Measurements from ENCODE around the gene PTPRA. TPM values are rescaled to one million over a fixed set of nuclear protein-coding genes. Genes with fewer than 3 reads are reported as not detected.

The PTPRA gene
- total RNA-seq, 1 donor from 2014 or later = 80.2 TPM

GRCh38 chr20:2840967-2841531, 32.2 kb upstream of the PTPRA start:
- Mint-ChIP-seq H3K36me3 (ENCODE audit: unreplicated experiment) (peaks cover 16% of the 10 kb centered on the region), H3K4me3 (ENCODE audit: unreplicated experiment) (peak overlapping the region; percentile 85)
- DNase-seq (ENCODE audit: extremely low spot score, unreplicated experiment) = no peak

DNA sequence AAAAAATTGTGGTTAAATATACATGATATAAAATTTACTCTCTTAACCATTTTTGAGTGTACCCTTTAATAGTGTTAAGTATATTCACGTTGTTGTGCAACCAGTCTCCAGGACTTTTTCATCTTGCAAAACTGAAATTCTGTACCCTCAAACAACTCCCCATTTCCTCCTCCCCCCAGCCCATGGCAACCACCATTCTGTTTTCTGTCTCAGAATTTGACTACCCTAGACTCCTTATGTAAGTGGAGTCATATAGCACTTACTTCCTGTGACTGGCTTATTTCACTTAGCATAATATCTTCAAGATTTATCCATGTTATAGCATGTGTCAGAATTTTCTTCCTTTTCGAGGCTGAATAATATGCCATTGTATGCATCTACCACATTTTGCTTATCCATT, 27.7 kb upstream of the PTPRA start:
- TF ChIP-seq, protein P1, sequence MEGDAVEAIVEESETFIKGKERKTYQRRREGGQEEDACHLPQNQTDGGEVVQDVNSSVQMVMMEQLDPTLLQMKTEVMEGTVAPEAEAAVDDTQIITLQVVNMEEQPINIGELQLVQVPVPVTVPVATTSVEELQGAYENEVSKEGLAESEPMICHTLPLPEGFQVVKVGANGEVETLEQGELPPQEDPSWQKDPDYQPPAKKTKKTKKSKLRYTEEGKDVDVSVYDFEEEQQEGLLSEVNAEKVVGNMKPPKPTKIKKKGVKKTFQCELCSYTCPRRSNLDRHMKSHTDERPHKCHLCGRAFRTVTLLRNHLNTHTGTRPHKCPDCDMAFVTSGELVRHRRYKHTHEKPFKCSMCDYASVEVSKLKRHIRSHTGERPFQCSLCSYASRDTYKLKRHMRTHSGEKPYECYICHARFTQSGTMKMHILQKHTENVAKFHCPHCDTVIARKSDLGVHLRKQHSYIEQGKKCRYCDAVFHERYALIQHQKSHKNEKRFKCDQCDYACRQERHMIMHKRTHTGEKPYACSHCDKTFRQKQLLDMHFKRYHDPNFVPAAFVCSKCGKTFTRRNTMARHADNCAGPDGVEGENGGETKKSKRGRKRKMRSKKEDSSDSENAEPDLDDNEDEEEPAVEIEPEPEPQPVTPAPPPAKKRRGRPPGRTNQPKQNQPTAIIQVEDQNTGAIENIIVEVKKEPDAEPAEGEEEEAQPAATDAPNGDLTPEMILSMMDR (IDR thresholded peaks at IDR 0.05) = no peak
- H3K36me3 Mint-ChIP-seq (ENCODE audit: unreplicated experiment) = peaks cover 6% of the 10 kb centered on the region
- peaks cover 6% of the 10 kb centered on the region for H3K4me1 Mint-ChIP-seq (ENCODE audit: unreplicated experiment)
- peak; percentile 2 for DNase-seq (ENCODE audit: extremely low spot score, unreplicated experiment)
- no peaks in the 10 kb centered on the region for H3K27me3 Mint-ChIP-seq (ENCODE audit: unreplicated experiment)
- H3K9me3 Mint-ChIP-seq (ENCODE audit: unreplicated experiment) = no peaks in the 10 kb centered on the region
- no peak overlapping the region for H3K27ac Mint-ChIP-seq (ENCODE audit: unreplicated experiment)
- no peak overlapping the region for H3K4me3 Mint-ChIP-seq (ENCODE audit: unreplicated experiment)

More at GRCh38 chr20:2840967-2841531, 32.2 kb upstream of the PTPRA start:
- Mint-ChIP-seq H3K9me3 (ENCODE audit: unreplicated experiment) (no peaks in the 10 kb centered on the region), H3K4me1 (ENCODE audit: unreplicated experiment) (peaks cover 16% of the 10 kb centered on the region), H3K27ac (ENCODE audit: unreplicated experiment) (peak overlapping the region; percentile 72), H3K27me3 (ENCODE audit: unreplicated experiment) (no peaks in the 10 kb centered on the region)
- TF ChIP-seq, protein P1 (IDR thresholded peaks at IDR 0.05) = no peak

- Mint-ChIP-seq H3K27ac (ENCODE audit: unreplicated experiment) (no peak overlapping the region), H3K4me3 (ENCODE audit: unreplicated experiment) (no peak overlapping the region)
These were observed 26.6 kb upstream of the PTPRA start for GRCh38 chr20:2846698-2847097.

GRCh38 chr20:2847802-2848201, 25.5 kb upstream of the PTPRA start:
- Mint-ChIP-seq H3K36me3 (ENCODE audit: unreplicated experiment) (peaks cover 6% of the 10 kb centered on the region), H3K27ac (ENCODE audit: unreplicated experiment) (no peak overlapping the region), H3K4me3 (ENCODE audit: unreplicated experiment) (no peak overlapping the region), H3K4me1 (ENCODE audit: unreplicated experiment) (peaks cover 3% of the 10 kb centered on the region), H3K27me3 (ENCODE audit: unreplicated experiment) (no peaks in the 10 kb centered on the region), H3K9me3 (ENCODE audit: unreplicated experiment) (no peaks in the 10 kb centered on the region)
- TF ChIP-seq, protein P1 (IDR thresholded peaks at IDR 0.05) = no peak
- DNase-seq (ENCODE audit: extremely low spot score, unreplicated experiment) = peak; percentile 51

More at GRCh38 chr20:2846698-2847097, 26.6 kb upstream of the PTPRA start:
- Mint-ChIP-seq H3K27me3 (ENCODE audit: unreplicated experiment) (no peaks in the 10 kb centered on the region), H3K36me3 (ENCODE audit: unreplicated experiment) (peaks cover 6% of the 10 kb centered on the region), H3K4me1 (ENCODE audit: unreplicated experiment) (peaks cover 2% of the 10 kb centered on the region), H3K9me3 (ENCODE audit: unreplicated experiment) (no peaks in the 10 kb centered on the region)
- TF ChIP-seq, protein P1 (IDR thresholded peaks at IDR 0.05) = no peak
- no peak for DNase-seq (ENCODE audit: extremely low spot score, unreplicated experiment)

GRCh38 chr20:2849529-2849928, 23.8 kb upstream of the PTPRA start:
- Mint-ChIP-seq H3K9me3 (ENCODE audit: unreplicated experiment) (no peaks in the 10 kb centered on the region), H3K4me1 (ENCODE audit: unreplicated experiment) (peaks cover 3% of the 10 kb centered on the region), H3K27me3 (ENCODE audit: unreplicated experiment) (no peaks in the 10 kb centered on the region), H3K4me3 (ENCODE audit: unreplicated experiment) (no peak overlapping the region), H3K36me3 (ENCODE audit: unreplicated experiment) (peaks cover 8% of the 10 kb centered on the region), H3K27ac (ENCODE audit: unreplicated experiment) (no peak overlapping the region)
- no peak for DNase-seq (ENCODE audit: extremely low spot score, unreplicated experiment)
- TF ChIP-seq, protein P1 (IDR thresholded peaks at IDR 0.05) = no peak
